HG02759 (cell line): ENCODE results near the gene ADRB2.
"Not testable (repeated sequence)": the region's sequence is repeated elsewhere in the genome, so short reads cannot be mapped to it uniquely, and the experiment has no call there.

Experiments
- ATAC-seq: cut with Tn5 transposase; IDR thresholded peaks from one replicate; pipeline ENCODE4 v1.9.1; 2021; ENCODE audit warnings: mild to moderate bottlenecking, moderate library complexity; ENCODE audit not compliant: unreplicated experiment

The ADRB2 gene

DNA sequence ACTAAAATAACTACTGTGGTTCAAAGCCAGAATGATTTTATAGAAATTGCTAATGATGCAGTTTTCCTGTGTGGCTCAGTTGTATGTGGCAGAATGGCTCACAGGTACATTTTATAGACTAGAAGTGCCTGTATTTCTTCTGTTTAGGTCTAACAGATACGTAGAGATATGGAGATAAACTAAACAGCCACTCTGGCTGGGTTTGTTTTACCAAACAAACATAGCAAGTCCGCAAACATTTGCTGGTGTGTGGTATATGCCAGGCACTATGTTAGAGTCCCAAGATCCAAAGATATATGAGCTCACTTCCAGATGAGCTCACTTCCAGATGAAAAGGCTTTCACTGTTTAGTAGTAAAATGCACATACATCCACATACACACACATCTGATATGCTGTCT lies 24.4 kb downstream of the ADRB2 start:
- no peak for ATAC-seq

GRCh38 chr5:148853868-148854267 lies 27.5 kb downstream of the ADRB2 start:
- peak; percentile 54 for ATAC-seq

DNA sequence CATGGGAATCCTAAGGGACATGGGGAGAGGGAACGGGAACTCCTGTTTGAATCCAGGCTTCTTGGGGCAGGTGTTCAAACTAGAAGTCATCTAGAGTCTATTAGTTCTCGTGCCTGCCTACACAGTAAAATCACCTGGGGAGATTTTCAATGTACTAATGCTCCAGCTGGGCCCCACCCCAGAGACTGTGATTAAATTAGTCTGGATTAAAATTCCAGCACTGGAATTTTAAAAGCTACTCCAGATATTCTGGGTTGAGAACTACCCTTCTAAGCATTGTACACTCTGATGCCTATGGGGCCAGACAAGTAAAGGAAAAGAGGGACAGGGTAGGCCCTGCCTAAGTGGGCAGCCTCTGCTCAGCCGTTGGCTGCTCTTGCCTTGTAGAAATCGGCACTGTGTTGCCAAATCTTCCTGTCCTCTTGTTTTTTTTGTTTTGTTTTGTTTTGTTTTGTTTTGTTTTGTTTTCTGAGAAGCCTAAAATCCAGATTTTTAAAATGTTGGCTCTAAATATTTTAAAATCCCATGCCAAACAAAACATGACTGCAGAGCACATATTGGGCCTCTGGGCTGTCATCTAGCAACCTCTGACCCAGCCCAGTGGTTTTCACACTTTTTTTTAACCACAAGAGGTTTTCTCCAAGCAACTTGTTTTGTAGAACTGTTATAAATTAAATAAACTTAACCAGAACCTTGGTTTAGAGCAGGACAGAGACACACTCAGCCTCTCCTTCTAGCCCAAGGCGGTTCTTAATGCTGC lies 29.0 kb downstream of the ADRB2 start:
- ATAC-seq, result no peak

GRCh38 chr5:148856009-148856367 lies 29.6 kb downstream of the ADRB2 start:
- no peak for ATAC-seq

DNA sequence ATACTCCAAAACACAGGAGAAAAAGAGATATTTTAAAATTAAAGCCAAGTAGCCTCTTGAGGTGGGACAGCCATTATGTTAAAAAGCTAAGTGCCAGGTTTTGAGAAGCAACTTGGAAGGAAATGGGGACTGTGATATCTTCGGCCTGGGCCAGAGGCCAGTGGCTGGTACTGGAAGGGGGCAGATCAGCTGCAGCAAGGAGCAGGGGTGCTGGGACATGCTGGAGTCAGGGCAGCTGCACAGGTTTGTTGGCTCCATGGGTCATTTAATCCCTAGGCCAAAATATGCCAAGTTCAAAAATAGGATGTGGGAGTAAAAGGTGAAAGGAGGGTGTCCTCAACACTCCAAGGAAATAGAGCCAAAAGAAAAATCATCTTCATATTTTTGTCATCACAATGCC lies 30.0 kb downstream of the ADRB2 start:
- no peak for ATAC-seq

GRCh38 chr5:148857474-148857873 lies 31.1 kb downstream of the ADRB2 start:
- no peak for ATAC-seq

- no peak for ATAC-seq
Measured at GRCh38 chr5:148858106-148858505, 31.7 kb downstream of the ADRB2 start.

DNA sequence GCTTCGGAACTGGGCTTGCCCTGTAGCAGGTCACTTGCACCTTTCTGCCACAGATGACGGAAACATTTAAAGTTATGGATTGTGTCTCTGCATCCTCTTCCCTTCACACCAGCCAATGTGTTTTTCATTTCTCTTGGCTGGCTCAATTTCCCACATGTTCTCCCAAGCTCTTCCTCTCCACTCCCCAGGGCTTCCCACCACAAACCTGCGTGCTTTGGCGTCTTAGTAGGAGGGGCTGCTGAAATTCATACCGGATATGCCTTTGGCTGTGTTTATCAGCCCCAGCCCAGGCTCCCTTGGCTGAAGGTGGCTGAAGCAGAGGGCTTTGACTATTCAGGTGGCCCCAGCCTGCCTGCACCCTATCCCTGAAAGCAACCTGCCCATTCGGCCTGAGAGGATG lies 32.1 kb downstream of the ADRB2 start:
- ATAC-seq, result no peak

GRCh38 chr5:148859703-148860102 lies 33.3 kb downstream of the ADRB2 start:
- ATAC-seq, result no peak

GRCh38 chr5:148860599-148860998 lies 34.2 kb downstream of the ADRB2 start:
- ATAC-seq, result no peak

DNA sequence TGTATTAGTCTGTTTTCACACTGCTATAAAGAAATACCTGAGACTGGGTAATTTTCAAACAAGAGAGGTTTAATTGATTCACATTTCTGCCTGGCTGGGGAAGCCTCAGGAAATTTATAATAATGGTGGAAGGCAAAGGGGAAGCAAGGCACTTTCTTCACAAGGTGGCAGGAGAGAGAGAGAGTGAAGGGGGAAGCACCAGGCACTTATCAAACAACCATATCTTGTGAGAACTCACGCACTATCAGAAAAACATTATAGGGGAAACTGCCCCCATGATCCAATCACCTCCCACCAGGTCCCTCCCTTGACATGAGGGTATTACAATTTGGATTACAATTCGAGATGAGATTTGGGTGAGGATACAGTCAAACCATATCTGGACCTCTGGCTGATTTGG lies 34.7 kb downstream of the ADRB2 start:
- no peak for ATAC-seq

DNA sequence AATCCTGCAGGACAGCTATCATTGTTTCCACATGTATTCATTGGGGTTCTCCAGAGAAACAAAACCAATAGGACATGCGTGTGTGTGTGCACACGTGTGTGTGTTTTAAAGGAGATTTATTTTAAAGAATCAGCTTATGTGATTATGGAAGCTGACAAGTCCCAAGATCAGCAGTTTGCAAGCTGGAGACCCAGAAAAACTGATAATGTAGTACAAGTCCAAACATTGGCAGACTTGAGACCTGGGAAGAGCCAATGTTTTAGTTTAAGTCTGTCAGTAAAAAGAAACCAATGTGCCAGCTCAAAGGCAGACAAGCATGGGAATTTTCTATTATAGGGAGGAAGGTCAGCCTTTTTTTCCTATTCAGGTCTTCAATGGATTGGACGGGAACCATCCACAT lies 35.3 kb downstream of the ADRB2 start:
- no peak for ATAC-seq

- no peak for ATAC-seq
Measured at GRCh38 chr5:148864113-148864841, 37.9 kb downstream of the ADRB2 start.

- ATAC-seq, result no peak
Measured at GRCh38 chr5:148866024-148866423, 39.6 kb downstream of the ADRB2 start.

DNA sequence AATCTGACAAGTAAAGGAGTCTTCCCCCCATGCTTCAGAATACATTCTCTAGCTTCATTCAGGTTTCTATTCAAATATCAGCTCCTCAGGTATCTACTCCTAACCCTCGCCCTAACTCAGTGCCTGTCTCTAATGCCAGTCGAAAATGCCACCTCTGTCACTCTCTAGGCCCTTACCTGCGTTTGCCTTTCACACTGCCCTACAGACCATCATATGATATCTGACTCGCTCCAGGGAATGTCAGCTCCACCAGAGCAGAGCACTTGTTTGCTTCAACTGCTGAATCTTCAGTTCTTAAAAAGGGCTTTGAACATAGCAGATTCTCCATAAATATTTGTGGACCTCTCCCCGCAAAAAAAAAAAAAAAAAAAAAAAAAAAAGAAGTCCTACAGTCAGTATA lies 46.7 kb downstream of the ADRB2 start:
- ATAC-seq, result no peak

GRCh38 chr5:148873690-148874485 lies 47.5 kb downstream of the ADRB2 start:
- no peak for ATAC-seq

GRCh38 chr5:148875205-148875875 lies 48.9 kb downstream of the ADRB2 start:
- ATAC-seq, result no peak

GRCh38 chr5:148877436-148877835 lies 51.0 kb downstream of the ADRB2 start:
- ATAC-seq, result not testable (repeated sequence)
